ENCODE measurements around the gene PARD3. TPM values are rescaled to one million over a fixed set of nuclear protein-coding genes. Genes with fewer than 3 reads are reported as not detected.

PARD3 gene
- total RNA-seq, 1 experiment from 2014 or later: 154 TPM

GRCh38 chr10:34235164-34235832, 579.8 kb downstream of the PARD3 start:
- no TSS peak for BruUV-seq (replicated peaks)
- H3K9ac ChIP-seq (ENCODE audit: low read length): no peak overlapping the region
- no peaks in the 10 kb centered on the region for H3K79me2 ChIP-seq (ENCODE audit: low read length)
- H3K9me2 ChIP-seq (replicated peaks; ENCODE audit: low read length): no peaks in the 10 kb centered on the region
- POLR2A ChIA-PET (ENCODE audit: unreplicated experiment): interaction anchor here (0.6 kb wide), 1 partner anchor 906 kb away, joined by 3 read pairs; no protein-coding TSS in a partner anchor
- H3F3A ChIP-seq (ENCODE audit: low read length, unreplicated experiment): peaks cover 4% of the 10 kb centered on the region
- peak overlapping the region; percentile 42 for H3K4me3 ChIP-seq (ENCODE audit: low read length)
- peak overlapping the region; percentile 12 for H2AFZ ChIP-seq (ENCODE audit: low read length)
- DNase-seq (peak; percentile 100), ATAC-seq (peak; percentile 100)
- peak overlapping the region; percentile 70 for H3K4me2 ChIP-seq (ENCODE audit: low read length)
- intact Hi-C loops (cut with micrococcal nuclease): loop anchor here (1.0 to 5.0 kb wide), 5 partner anchors 19 to 905 kb away; no protein-coding TSS in a partner anchor
- no peaks in the 10 kb centered on the region for H4K20me1 ChIP-seq (ENCODE audit: low read length)
- no peaks in the 10 kb centered on the region for H3K27me3 ChIP-seq (ENCODE audit: low read length)
- CTCF ChIA-PET: interaction anchor here (0.5 to 0.7 kb wide), 4 partner anchors 287 to 1042 kb away, joined by 3 to 7 read pairs (median 3); no protein-coding TSS in a partner anchor
- peak overlapping the region; percentile 47 for H3K27ac ChIP-seq (ENCODE audit: low read length)
- TF ChIP-seq EZH2phosphoT487 (IDR thresholded peaks at IDR 0.05; ENCODE audit: borderline replicate concordance, low read length) (no peak), CTCF (conservative IDR thresholded peaks at IDR 0.05; ENCODE audit: low read depth, low read length) (no peak), EZH2 (IDR thresholded peaks at IDR 0.05; ENCODE audit: low read length, unreplicated experiment) (no peak)
- no peaks in the 10 kb centered on the region for H3K9me3 ChIP-seq (ENCODE audit: low read length)
- no peaks in the 10 kb centered on the region for H3K36me3 ChIP-seq (ENCODE audit: low read depth, low read length)
- peaks cover 18% of the 10 kb centered on the region for H3K4me1 ChIP-seq (ENCODE audit: insufficient read depth, low read length)

GRCh38 chr10:34232481-34232880, 582.6 kb downstream of the PARD3 start:
- intact Hi-C loops (cut with micrococcal nuclease): no loop called here
- no peaks in the 10 kb centered on the region for H3K36me3 ChIP-seq (ENCODE audit: low read depth, low read length)
- ATAC-seq: no peak
- no peaks in the 10 kb centered on the region for H3K27me3 ChIP-seq (ENCODE audit: low read length)
- no peak for DNase-seq
- POLR2A ChIA-PET (ENCODE audit: unreplicated experiment): no interaction called here
- H3K79me2 ChIP-seq (ENCODE audit: low read length): no peaks in the 10 kb centered on the region
- H3K4me3 ChIP-seq (ENCODE audit: low read length): no peak overlapping the region
- H3K9me3 ChIP-seq (ENCODE audit: low read length): no peaks in the 10 kb centered on the region
- no peaks in the 10 kb centered on the region for H3K9me2 ChIP-seq (replicated peaks; ENCODE audit: low read length)
- H3K9ac ChIP-seq (ENCODE audit: low read length): no peak overlapping the region
- CTCF ChIA-PET: no interaction called here
- H3K4me1 ChIP-seq (ENCODE audit: insufficient read depth, low read length): peaks cover 18% of the 10 kb centered on the region
- H3K27ac ChIP-seq (ENCODE audit: low read length): no peak overlapping the region
- no peak overlapping the region for H3K4me2 ChIP-seq (ENCODE audit: low read length)
- H3F3A ChIP-seq (ENCODE audit: low read length, unreplicated experiment): peaks cover 4% of the 10 kb centered on the region
- no TSS peak for BruUV-seq (replicated peaks)
- H4K20me1 ChIP-seq (ENCODE audit: low read length): no peaks in the 10 kb centered on the region
- no peak for TF ChIP-seq CTCF (conservative IDR thresholded peaks at IDR 0.05; ENCODE audit: low read depth, low read length)
- TF ChIP-seq EZH2phosphoT487 (IDR thresholded peaks at IDR 0.05; ENCODE audit: borderline replicate concordance, low read length): no peak
- no peak for TF ChIP-seq EZH2 (IDR thresholded peaks at IDR 0.05; ENCODE audit: low read length, unreplicated experiment)
- H2AFZ ChIP-seq (ENCODE audit: low read length): no peak overlapping the region
